Measurements from ENCODE around the gene SRMS. TPM values are rescaled to one million over a fixed set of nuclear protein-coding genes. Genes with fewer than 3 reads are reported as not detected.

SRMS gene
- polyA plus RNA-seq, 1 donor: not detected

DNA sequence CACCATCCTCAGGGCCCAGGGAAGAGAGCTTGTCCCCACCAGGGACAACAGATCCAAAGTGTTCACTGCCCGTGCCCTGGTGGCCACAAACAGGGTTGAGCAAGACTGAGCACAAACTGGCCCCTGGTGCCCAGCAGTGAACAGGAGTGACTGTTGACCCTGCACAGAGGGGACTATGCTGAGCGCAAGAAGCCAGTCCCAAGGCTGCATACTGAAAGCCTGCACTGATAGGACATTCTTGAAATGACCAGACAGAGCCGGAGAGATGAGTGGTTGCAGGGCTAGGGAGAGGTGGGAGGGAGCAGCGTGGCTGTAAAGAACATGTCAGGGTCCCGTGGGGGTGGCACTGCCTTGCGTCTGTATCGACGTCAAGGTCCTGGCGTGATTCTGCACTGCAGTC lies 3.5 kb upstream of the SRMS start:
- no peak for DNase-seq

DNA sequence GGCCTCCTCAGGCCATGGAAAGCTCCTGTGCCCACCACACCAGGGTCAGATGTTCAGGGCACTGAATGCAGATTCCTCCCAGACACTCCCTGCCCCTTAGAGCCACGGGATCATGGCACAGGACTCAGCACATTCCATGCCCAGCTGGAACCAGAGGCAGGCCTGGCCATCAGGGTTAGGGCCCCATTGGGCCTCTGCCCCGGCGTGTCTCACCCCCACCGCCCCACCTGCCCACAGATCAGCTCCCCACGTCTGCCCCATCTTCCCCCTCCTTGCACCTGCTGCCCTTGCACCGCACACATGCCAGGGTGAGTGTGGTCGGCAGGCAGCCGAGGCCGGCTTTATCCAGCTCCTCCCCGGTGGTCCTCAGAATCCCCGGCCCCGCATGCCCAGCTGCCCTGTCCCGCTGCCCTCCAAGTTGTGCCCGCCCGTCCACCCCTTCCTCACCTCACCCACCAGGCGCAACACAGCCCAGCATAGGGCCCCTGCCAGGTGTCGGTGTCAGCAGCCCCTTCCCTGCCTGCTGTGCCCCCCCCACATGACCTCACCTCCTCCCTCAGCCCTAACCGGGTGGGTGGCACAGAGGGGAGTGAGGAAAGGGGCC lies 2.2 kb upstream of the SRMS start:
- DNase-seq: no peak

DNA sequence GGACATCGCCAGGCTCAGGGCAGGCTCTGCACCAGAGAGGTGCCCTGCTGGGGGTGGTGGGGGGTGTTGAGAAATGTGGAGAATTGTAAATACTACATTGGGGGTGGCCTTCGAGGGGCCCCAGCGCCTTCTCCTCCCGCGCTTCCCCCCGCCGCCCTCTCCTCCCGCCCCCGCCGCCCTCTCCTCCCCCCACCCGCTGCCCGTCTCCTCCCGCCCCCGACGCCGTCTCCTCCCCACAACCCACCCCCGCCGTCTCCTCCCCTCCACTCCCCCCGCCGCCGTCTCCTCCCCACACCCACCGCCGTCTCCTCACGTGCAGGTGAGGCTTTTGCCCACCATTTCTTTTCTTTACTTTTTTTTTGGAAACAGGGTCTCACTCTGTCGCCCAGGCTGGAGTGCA lies 1.5 kb upstream of the SRMS start:
- no peak for DNase-seq

DNA sequence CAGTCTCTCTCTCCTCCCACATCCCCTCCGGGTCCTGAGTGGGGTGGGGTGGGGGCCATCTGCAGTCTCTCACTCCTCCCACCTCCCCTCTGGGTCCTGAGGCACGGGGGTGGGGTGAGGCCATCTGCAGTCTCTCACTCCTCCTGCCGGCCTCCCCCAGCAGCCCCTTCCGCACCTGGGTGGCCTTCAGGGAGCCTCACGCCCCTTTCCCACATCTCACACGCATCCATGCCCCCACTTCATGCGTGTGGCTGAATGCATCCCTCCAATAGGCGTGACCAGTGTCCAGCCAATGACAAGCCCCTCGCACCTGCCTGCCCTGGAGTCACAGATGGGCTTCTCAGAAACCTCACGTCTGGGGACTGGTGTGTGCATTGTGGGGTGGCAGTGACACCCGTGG lies 993 bp upstream of the SRMS start:
- no peak for DNase-seq

DNA sequence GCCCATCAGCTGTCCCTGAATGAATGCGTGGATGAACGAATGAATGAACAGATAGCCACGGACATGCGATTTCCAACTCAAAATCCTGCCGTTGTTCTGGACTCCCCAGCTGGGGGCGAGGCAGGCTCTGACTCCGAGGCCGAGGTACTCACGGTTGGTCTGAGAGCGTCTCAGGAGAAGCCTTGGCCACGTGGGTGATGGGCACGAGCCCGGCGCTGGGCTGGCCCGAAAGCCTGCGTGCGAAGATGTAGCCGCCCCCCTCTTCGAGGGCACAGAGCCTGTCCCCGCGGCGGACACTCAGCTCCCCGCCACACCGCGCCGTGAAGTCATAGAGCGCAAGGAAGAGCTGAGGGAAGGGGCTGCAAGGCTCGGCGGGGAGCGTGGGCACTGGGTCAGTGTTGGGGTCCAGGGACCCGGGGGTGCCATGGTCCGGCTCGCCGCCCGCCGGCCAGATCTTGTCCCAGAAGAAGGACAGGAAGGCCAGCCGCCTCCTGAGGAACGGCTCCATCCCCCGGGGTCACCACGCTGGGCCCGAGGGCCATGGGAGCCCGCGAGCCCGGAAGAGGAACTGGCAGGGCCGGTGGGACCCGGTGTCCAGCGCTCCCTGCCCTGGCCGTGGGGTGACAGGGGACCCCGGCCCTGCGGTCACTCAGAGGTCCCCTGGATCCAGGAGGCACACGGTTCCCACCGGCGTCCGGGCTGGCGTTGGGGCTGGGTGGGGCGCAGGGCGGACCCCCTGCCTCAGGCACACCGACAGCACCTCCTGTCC lies 409 bp downstream of the SRMS start:
- no peak for DNase-seq

DNA sequence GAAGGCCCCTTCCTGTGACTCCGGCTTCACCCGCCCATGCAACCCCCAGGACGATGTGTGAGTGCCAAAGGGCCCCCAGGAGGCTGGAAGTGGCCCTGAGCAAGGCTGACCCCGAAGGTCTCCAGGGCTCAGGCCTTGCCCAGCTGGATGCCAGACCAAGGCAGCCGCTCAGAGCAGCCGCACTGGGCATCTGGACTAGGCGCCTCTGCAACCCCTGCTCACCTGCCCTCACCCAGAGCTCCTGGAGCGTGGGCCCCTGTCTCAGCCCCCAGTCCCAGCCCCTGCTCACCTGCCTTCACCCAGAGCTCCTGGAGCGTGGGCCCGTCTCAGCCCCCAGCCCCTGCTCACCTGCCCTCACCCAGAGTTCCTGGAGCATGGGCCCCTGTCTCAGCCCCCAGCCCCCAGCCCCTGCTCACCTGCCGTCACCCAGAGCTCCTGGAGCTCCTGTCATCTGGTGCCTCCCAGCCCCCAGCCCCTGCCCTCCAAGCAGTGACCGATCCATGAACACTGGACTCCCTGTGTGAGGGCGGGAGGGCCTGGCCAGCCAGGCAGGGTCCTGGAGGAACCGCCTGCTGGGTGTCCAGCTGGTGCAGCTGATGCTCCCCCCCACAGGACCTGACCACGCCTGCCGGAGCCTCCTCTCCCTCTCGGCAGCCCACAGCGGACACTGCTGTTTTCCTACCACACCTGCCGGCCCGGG lies 1.1 kb downstream of the SRMS start:
- DNase-seq: no peak

DNA sequence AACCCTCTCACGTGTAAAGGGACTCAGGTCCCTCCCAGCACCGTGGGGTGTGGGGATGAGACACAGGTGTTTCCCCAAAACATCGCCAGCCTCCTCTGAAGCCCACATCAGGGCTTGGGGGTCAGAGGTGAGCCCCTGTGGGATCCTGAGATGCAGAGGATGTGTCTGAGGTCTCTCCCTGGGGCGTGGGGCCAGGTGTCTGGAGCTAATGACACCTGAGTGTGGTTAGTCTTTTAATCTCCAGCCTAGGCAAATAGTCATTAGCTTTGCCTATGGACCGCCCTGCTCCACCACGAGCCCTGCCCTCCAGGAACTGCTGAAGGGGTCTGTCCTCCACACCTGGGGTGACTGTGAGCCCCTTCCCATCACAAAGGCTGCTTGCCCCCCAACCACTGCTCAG lies 1.7 kb downstream of the SRMS start:
- DNase-seq: no peak

DNA sequence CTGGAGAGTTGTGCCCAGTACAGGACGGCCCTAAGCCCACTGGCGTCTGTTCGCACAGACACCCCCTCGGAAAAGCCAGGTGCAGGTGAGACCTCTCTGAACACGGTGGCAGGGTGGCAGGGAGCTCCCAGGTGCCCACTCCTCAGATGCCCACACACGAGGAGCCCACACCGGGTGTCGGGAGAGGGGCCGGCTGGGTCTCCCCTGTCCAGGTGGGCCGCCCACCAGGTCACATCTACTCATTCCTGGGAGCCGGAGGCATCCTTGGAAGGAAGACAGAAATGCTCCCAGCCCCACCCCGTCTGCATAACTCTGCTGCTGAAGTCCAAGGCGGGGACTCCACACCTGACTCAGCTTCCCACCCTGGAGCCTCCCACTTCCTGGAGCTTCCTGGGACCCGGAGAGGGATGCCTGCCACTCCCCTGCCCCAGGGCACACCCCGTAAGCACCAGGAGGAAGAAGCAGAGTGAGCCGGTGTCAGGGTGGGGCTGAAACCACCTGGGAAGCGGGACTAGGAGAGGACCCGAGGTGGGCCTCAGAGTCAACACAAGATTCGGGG lies 2.5 kb downstream of the SRMS start:
- no peak for DNase-seq

DNA sequence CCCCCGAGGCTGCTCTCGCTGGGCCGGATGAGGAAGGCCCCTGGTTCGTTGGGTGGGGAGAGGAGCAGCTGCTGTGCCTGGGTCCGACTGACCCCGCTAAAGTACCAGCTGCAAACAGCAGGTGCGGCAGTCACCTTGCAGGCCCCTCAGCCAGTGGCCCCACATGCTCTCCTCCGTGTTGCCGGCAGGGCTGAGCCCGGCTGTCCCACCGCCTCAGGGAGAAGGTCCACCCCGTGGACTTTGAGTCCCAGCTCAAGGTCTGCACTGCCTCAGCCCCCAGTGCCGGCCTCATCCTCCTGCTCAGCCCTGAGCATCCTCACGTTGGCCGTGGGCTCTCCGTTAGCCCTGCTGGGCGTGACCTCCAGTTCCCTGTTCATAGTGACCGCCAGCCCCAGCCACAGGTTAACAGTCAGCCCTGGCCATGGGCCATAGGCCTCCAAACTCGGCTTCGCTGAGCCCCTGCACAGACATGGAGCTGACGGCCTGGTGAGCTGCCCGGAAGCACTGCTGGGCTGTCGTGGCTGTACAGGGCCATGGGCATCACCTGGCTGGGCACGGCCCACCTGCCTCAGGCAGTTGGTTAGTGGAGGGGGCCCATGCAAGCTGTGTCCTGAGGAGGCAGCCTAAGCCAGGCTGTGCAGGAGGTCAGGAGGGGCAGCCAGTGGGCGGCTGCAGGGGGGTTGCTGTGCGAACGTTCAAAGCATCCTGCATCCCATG lies 3.1 kb downstream of the SRMS start:
- no peak for DNase-seq

DNA sequence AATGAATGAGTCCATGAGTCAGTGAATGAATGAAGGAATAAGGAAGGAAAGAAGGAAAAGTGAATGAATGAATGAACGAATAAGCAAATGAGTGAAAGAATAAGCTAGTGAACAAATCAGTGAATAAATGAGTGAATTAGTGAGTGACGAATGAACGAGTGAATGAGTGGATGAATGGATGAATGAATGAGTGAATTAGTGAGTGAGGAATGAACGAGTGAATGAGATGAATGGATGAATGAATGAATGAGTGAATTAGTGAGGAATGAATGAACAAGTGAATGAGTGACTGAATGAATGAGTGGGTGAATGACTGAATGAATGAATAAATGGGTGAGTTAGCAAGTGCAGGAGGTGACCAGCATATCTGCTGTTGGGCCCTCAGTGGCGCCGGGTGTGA lies 3.8 kb downstream of the SRMS start:
- no peak for DNase-seq

DNA sequence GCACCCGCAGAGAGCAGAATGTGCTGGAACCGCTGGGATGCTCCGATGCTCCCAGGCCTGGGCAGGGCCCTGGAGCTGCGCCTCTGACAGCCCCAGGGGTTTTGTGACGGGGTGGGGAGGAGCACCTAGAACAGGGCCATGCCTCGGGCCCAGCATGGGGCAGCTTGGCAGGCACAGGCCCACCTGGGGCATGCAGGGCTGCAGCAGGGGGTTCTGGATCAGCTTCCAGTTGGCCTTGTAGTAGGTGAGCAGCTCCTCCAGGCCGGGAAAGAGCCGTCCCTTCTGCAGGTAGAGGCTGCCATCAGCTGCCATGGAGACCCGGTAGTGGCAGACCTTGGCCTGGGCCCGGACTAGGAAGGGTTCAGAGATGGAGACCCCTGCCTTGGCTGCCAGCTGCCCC lies 4.4 kb downstream of the SRMS start:
- no peak for DNase-seq

DNA sequence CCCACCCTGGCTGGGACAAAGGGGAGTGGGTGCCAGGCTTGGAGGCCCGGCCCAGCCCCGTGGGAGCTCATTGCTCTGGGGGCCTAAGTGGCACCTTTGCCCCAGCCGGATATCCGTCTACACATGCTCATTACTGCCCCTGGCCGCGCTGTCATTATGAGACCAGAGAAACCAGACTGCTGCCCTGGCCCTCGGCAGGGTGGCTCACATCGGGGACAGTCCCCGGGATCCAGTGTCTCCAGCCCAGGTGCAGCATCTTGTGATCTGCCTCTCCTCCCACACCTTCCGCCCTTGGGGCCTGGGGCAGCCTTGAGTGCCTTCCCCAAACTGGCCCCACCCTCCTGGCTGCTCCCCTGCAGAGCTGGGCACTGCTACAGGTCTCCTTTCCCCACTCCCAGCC lies 4.9 kb downstream of the SRMS start:
- no peak for DNase-seq

DNA sequence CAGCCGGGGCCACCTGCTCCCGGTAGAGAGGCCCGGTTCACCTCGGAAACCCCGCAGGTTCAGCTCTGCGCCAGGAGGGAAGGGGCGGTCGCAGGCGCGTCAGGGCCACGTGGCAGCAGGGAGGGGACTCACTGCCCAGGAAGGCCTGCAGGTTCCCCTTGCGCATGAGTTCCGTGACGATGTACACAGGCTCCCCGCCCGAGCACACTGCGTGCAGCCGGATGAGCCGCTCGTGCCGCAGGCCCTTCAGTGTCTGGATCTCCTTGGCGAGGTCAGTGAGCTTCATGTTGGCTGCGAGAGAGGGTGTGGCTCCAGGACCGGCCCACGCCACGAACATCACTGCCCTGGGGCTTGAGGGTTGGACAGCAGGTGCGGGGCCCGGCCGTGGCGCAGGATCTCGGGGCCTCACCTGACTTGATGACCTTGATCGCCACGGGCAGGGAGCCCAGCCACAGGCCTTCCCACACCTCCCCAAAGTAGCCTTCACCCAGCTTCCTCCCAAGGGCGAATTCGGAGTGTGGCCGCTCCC lies 5.5 kb downstream of the SRMS start:
- no peak for DNase-seq

DNA sequence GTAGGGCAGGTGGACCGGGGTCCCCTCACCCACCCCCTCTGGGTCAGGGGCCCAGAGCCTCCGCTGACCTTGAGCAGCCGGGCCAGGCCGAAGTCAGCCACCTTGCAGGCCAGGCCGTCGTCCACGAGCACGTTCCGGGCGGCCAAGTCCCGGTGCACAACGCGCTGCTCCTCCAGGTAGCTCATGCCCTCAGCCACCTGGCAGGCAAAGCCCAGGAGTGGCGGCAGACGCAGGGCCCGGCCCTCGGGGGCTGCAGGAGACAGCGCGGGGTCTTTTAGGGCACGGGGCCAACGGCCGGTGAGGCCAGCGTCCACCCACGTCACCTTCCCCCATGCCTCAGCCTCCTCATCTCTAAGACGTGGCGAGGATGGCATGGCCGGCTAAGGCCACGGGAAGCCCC lies 6.2 kb downstream of the SRMS start:
- no peak for DNase-seq

DNA sequence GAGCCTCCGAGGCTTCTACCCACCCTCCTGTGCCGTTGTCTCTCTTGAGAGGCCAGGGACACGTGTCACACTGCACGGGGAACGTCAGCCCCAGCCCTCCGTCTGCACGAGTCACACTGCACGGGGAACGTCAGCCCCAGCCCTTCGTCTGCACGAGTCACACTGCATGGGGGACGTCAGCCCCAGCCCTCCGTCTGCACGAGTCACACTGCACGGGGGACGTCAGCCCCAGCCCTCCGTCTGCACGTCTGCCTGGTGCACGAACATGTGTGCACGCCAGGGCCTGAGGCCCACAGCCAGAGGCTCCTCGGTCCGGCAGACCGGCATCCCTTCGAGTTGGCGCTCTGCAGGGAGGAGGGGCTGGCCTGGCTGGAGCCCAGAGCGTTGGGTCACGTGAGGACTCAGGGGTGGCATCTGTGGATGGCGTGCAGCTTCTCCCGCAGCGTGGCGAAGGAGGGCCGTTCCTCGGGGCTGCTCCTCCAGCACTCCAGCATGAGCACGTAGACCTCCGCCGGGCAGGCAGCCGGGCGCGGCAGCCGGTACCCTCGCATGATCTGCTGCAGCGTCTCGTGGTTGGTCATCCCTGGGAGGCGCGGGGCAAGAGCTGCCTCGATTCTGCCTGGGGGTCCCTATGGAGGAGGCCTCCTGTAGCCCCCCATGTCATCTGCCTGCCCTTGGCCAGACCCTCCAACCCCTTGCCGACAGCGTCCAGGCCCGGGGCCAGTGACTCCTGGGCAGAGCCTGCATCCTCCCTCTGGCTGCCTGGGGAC lies 6.9 kb downstream of the SRMS start:
- DNase-seq: no peak

DNA sequence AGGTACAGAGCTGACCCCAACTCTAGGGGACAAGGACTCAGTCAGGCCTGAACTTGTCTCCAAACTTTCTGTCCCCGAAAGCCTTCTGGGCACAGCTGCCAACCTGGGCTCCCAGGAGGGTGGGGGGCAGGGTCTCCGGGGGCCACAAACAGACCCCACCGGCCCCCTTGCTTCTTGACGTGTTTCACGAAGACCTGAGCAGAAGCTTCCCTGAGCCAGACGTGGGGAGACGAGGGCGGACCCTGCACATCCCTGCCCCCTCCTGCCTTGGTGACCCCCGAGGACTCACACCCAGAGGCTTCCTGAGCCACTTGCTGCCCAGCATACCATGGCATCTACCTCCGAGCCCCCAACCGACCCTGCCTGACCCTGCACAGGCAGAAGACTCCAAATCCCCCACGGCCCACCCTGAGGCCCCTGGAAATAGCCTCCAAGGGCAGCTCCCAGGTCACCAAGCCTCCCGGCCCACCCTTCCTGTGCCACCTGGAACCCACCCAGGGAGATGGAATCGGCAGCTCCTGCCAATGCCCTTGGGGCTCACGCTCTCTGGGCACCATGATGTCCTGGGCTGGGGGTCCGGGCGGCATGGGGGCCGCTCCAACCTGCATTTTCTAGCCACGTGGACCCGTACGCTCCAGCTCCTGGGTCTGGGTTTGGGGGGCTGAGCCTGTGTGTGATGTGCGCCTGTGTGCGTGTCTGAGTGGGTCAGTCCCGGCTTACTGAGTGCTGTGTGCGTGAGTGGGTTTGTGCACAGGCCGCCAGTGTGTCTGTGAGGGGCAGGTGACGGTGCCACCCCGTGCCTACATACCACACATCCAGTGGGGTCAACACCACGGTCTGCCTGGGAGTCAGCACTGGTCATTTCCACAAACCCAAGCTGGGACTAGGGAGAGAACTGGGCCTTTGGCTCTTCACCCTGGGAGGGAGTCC lies 7.8 kb downstream of the SRMS start:
- no peak for DNase-seq

DNA sequence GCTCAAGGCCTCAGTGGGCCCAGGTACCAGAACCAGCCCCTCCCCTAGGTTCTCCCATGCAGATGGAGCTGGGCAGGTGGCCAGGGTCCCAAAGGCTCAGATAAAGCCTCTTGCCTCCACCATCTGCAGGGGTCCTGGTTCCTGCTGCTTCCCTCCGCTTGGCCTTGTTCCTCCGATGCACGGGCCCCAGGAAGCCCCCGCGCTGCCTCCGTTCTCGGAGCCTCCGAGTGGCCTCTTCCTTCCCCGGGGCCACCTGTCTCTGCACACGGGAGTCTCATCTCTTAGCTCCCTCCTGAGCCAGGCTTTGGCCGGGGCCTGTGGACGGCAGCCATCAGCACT lies 8.5 kb downstream of the SRMS start:
- DNase-seq: no peak

DNA sequence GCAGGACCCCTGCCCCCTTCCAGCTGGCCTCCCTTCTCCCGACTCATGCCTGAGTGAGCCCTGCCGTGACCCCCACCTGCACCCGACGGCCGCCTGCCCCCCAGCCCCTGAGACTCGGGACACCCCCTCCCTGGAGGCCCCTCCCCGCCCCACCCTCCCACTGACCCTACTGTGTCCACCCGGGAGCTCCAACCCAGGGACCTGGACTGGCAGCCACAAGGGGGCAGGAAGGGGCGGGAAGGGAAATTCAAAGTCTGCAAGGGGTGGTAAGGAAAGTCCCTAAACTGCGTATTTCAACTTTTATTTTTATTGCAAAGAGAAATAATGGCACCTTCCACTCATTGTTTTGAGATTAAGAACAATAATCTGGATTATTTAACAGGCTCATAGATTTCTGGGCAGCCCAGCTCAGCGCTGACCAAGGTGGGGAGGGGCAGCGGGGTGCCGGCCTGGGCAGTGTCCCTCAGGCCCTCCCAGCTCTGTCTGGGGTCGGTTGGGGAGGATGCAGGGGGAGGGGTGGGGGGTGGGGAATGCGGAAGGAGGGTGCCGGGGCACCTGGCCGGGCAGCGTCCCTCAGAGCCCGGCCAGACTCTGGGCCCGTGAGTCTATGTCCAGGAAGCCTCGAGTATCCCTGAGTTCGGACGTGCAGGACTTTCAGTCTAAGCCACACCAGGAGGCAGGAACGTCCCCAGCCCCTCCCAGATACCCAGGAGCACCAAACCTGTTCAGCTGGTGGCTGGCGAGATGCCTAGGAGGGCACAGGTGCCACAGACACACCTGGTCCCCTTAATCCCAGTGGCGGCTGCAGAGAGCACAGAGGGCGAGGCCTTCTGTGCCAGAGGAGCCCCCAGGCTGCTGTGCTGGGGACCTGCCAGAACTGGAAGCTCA lies 9.1 kb downstream of the SRMS start:
- no peak for DNase-seq

DNA sequence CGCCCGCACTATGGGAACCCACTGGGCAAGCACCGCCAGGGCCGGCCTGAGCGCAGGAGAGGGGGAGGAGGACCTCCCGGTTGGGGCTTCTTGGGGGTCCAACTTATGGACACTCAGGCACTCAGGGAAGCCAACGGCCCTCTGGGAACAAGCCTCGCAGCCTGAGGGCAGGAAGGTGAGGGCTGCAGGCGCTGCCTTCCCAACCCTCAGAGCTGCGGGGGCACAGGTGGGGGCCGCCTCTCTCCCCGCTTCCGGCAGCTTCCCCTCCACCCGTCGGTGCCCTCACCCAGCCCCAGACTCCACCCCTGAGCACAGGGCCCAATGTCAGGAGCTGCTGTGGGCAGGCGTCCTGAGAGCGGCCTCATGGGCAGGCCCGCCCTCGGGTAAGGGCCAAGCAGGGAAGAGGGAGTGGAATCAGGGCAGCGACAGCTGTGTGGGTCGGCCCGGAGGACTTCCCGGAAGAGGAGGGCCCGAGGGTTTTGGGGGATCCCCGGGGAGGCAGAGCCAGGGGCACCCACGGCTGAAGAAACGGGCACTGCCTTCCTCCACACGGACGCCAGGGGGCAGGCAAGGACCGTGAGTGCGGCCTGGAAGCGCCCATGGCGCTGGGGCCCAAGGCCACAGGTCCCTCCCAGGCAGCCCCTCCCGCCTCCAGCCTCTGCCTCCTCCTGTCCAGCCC lies 9.9 kb downstream of the SRMS start:
- DNase-seq: peak; percentile 77

All from hindlimb muscle (tissue), 1 donor.